ENCODE data around the gene GOLGA3. TPM values are rescaled to one million over a fixed set of nuclear protein-coding genes. Genes with fewer than 3 reads are reported as not detected.

GOLGA3 gene
- total RNA-seq, 1 donor = 127 TPM

DNA sequence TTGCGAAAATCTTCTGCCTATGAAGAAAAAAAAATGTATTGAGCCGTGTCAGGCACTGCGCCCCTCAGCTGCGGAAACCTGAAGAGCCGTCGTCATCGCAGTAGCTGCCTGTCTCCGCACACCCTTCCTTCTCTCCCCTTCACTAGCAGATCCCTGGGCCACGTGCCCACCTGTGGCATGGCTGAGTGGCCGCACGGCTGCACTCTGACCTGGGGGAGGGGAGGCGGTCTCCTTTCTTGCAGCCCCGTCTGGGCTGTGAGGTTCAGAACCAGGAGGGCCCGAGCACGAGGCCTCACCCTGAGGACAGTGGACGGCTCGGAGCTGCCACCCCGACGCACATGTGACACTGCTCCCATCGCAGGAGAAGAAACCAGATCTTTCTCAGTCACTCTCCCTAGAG is 93.2 kb downstream of the GOLGA3 start:
- no peak overlapping the region for H3K4me3 ChIP-seq (ENCODE audit: insufficient read depth, low read length)
- no peak for DNase-seq (ENCODE audit: insufficient read length, low spot score, missing footprints)
- no peak overlapping the region for H3K27ac ChIP-seq (ENCODE audit: low read depth, low read length)
- H3K4me2 ChIP-seq (ENCODE audit: insufficient read depth, low read length) = no peak overlapping the region
- H4K20me1 ChIP-seq (ENCODE audit: insufficient read depth, low read length) = peaks cover 18% of the 10 kb centered on the region
- H3K9me3 ChIP-seq (ENCODE audit: low read depth, low read length) = no peaks in the 10 kb centered on the region
- no peaks in the 10 kb centered on the region for H3K27me3 ChIP-seq (ENCODE audit: insufficient read depth, low read length)
- peaks cover 27% of the 10 kb centered on the region for H3K79me2 ChIP-seq (ENCODE audit: insufficient read depth, low read length)
- no peaks in the 10 kb centered on the region for H3K4me1 ChIP-seq (ENCODE audit: insufficient read depth, low read length)
- H2AFZ ChIP-seq (ENCODE audit: low read length) = no peak overlapping the region
- H3K36me3 ChIP-seq (ENCODE audit: insufficient read depth, low read length) = peaks cover 92% of the 10 kb centered on the region
- TF ChIP-seq, protein P1, sequence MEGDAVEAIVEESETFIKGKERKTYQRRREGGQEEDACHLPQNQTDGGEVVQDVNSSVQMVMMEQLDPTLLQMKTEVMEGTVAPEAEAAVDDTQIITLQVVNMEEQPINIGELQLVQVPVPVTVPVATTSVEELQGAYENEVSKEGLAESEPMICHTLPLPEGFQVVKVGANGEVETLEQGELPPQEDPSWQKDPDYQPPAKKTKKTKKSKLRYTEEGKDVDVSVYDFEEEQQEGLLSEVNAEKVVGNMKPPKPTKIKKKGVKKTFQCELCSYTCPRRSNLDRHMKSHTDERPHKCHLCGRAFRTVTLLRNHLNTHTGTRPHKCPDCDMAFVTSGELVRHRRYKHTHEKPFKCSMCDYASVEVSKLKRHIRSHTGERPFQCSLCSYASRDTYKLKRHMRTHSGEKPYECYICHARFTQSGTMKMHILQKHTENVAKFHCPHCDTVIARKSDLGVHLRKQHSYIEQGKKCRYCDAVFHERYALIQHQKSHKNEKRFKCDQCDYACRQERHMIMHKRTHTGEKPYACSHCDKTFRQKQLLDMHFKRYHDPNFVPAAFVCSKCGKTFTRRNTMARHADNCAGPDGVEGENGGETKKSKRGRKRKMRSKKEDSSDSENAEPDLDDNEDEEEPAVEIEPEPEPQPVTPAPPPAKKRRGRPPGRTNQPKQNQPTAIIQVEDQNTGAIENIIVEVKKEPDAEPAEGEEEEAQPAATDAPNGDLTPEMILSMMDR (IDR thresholded peaks at IDR 0.05; ENCODE audit: extremely low read depth, low read depth, low read length) = no peak

DNA sequence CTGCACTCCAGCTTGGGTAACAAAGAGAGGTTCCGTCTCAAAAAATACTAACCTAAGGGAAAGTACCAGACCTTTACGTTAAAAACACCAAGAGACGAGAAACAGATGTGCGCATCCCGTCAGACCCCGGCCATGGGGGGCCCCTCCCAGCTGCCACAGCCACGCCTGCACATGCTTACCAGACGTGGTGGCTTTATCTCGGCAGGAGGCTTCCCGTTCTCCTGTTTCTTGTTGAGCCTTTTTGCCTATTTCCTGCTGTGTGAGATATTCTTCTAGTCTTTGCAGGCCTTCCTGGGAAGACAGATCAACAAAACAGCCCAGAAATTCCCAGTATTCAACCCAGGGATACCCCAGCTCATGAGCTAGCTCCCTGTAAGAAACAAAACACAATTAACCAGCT is 94.5 kb downstream of the GOLGA3 start:
- H3K27ac ChIP-seq (ENCODE audit: low read depth, low read length) = no peak overlapping the region
- peaks cover 18% of the 10 kb centered on the region for H3K79me2 ChIP-seq (ENCODE audit: insufficient read depth, low read length)
- TF ChIP-seq, protein P1 (IDR thresholded peaks at IDR 0.05; ENCODE audit: extremely low read depth, low read depth, low read length) = no peak
- no peak for DNase-seq (ENCODE audit: insufficient read length, low spot score, missing footprints)
- no peaks in the 10 kb centered on the region for H3K9me3 ChIP-seq (ENCODE audit: low read depth, low read length)
- no peak overlapping the region for H3K4me3 ChIP-seq (ENCODE audit: insufficient read depth, low read length)
- H3K4me2 ChIP-seq (ENCODE audit: insufficient read depth, low read length) = no peak overlapping the region
- H3K4me1 ChIP-seq (ENCODE audit: insufficient read depth, low read length) = no peaks in the 10 kb centered on the region
- H2AFZ ChIP-seq (ENCODE audit: low read length) = no peak overlapping the region
- H3K27me3 ChIP-seq (ENCODE audit: insufficient read depth, low read length) = no peaks in the 10 kb centered on the region
- peaks cover 88% of the 10 kb centered on the region for H3K36me3 ChIP-seq (ENCODE audit: insufficient read depth, low read length)
- peaks cover 15% of the 10 kb centered on the region for H4K20me1 ChIP-seq (ENCODE audit: insufficient read depth, low read length)

DNA sequence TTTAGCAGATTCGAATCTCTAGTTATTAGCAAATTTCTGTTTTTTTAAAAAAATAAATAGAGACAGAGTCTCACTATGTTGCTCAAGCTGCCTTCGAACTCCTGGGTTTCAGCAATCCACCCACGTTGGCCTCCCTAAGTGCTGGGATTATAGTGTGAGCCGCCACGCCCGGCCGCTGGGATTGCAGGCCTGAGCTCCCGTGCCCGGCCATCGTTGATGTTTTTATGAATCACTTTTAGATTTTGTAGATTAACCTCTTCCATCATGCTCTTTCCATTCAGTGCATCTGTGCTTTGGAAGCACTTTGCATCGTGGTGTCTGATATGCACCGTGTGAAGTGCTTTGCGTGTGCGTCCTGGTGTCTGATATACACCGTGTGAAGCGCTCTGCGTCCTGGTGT is 97.1 kb downstream of the GOLGA3 start:
- H3K4me1 ChIP-seq (ENCODE audit: insufficient read depth, low read length) = no peaks in the 10 kb centered on the region
- H3K27ac ChIP-seq (ENCODE audit: low read depth, low read length) = no peak overlapping the region
- H3K9me3 ChIP-seq (ENCODE audit: low read depth, low read length) = no peaks in the 10 kb centered on the region
- no peak for DNase-seq (ENCODE audit: insufficient read length, low spot score, missing footprints)
- H3K4me2 ChIP-seq (ENCODE audit: insufficient read depth, low read length) = no peak overlapping the region
- H3K79me2 ChIP-seq (ENCODE audit: insufficient read depth, low read length) = peaks cover 28% of the 10 kb centered on the region
- H3K36me3 ChIP-seq (ENCODE audit: insufficient read depth, low read length) = peaks cover 89% of the 10 kb centered on the region
- TF ChIP-seq, protein P1 (IDR thresholded peaks at IDR 0.05; ENCODE audit: extremely low read depth, low read depth, low read length) = no peak
- no peaks in the 10 kb centered on the region for H3K27me3 ChIP-seq (ENCODE audit: insufficient read depth, low read length)
- no peak overlapping the region for H2AFZ ChIP-seq (ENCODE audit: low read length)
- H4K20me1 ChIP-seq (ENCODE audit: insufficient read depth, low read length) = peaks cover 15% of the 10 kb centered on the region
- H3K4me3 ChIP-seq (ENCODE audit: insufficient read depth, low read length) = no peak overlapping the region

DNA sequence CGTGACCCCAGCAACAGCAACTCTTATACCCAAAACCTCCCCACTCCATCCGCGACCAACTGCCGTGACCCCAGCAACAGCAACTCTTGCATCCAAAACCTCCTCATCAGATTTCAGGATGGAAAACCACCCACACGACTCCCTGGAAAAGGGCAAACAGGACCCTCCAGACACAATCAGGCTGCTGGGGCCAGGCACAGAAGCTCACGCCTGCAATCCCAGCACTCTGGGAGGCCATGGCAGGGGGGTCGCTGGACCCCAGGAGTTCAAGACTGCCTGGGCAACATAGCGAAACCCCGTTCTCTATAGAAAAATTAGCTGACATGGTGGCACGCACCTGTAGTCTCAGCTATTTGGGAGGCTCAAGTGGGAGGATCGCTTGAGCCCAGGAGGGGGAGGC is 98.3 kb downstream of the GOLGA3 start:
- TF ChIP-seq, protein P1 (IDR thresholded peaks at IDR 0.05; ENCODE audit: extremely low read depth, low read depth, low read length) = no peak
- H3K4me3 ChIP-seq (ENCODE audit: insufficient read depth, low read length) = no peak overlapping the region
- H3K79me2 ChIP-seq (ENCODE audit: insufficient read depth, low read length) = peaks cover 27% of the 10 kb centered on the region
- no peak for DNase-seq (ENCODE audit: insufficient read length, low spot score, missing footprints)
- peaks cover 91% of the 10 kb centered on the region for H3K36me3 ChIP-seq (ENCODE audit: insufficient read depth, low read length)
- H2AFZ ChIP-seq (ENCODE audit: low read length) = no peak overlapping the region
- H3K9me3 ChIP-seq (ENCODE audit: low read depth, low read length) = no peaks in the 10 kb centered on the region
- H3K4me1 ChIP-seq (ENCODE audit: insufficient read depth, low read length) = no peaks in the 10 kb centered on the region
- H3K4me2 ChIP-seq (ENCODE audit: insufficient read depth, low read length) = no peak overlapping the region
- H3K27me3 ChIP-seq (ENCODE audit: insufficient read depth, low read length) = no peaks in the 10 kb centered on the region
- H3K27ac ChIP-seq (ENCODE audit: low read depth, low read length) = no peak overlapping the region
- H4K20me1 ChIP-seq (ENCODE audit: insufficient read depth, low read length) = peaks cover 15% of the 10 kb centered on the region
